Measurements from ENCODE around the gene BRK1. TPM values are rescaled to one million over a fixed set of nuclear protein-coding genes. Genes with fewer than 3 reads are reported as not detected.
"Not testable (repeated sequence)": the region's sequence is repeated elsewhere in the genome, so short reads cannot be mapped to it uniquely, and the experiment has no call there.

Gene BRK1
- total RNA-seq, 1 donor from 2014 or later: 92.9 TPM

DNA sequence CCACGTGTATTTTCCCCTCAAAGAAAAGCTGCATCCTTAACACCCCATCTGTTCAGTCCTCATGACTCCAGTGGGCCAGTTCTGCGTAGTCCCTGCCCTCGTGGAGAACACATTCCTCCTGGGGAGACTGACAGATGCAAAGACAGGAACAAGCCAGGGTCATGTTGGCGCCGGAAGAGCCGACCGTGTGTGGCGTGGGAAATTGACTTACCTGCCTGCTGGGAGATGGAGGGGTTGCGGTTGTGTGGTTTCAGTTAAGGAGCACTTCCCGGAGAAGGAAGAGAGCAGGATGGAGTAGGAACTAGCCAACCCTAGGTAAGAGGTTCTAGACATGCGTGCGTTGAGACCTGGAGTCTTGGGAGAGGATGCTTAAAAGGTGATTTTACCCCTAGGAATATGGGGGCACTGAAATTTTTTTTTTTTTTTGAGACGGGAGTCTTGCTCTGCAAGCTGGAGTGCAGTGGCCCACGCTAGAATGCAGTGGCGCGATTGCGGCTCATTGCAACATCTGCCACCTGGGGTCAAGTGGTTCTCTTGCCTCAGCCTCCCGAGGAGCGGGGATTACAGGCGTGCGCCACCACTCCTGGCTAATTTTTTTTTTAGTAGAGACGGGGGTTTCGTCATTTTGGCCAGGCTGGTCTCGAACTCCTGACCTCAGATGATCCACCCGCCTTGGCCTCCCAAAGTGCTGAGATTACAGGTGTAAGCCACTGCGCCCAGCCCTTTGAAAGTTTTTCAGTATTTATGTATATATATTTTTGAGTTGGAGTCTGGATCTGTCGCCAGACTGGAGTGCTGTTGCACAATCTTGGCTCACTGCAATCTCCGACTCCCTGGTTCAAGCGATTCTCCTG, 27.5 kb downstream of the BRK1 start:
- FAIRE-seq (no peak), DNase-seq (ENCODE audit: low spot score in 2 of 2) (no peak)

DNA sequence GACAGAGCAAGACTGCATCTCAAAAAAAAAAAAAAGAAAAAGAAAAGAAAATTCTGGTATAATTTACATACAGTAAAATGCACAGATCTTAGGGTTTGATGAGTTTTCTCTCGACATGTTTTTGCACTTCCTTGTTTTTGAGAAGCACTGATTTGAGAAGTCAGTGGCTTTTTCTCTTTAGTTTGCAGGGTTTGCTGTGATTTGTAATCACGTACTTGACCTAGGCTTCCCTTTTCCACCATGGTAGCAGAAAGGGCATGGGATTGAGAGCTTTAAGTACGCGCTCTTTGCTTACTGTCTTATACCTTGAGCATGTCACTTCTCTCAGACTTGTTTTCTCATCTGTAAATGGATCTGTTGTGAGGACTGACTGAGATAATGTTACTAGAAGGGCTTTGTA, 30.2 kb downstream of the BRK1 start:
- FAIRE-seq: no peak
- no peak for DNase-seq (ENCODE audit: low spot score in 2 of 2)

- FAIRE-seq: no peak
- no peak for DNase-seq (ENCODE audit: low spot score in 2 of 2)
Observed at GRCh38 chr3:10149226-10149625, 33.8 kb downstream of the BRK1 start.

DNA sequence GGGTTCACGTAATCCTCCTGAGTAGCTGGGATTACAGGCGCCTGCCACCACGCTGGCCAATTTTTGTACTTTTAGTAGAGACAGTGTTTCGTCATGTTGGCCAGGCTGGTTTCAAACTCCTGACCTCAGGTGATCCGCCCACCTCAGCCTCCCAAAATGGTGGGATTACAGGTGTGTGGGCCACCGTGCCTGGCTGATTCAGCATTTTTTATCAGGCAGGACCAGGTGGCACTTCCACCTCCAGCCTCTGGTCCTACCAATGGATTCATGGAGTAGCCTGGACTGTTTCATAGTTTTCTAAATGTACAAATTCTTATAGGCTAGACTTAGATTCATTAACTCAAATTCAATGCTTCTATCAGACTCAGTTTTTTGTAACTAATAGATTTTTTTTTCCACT, 35.5 kb downstream of the BRK1 start:
- DNase-seq (ENCODE audit: low spot score in 2 of 2) (no peak), FAIRE-seq (no peak)

DNA sequence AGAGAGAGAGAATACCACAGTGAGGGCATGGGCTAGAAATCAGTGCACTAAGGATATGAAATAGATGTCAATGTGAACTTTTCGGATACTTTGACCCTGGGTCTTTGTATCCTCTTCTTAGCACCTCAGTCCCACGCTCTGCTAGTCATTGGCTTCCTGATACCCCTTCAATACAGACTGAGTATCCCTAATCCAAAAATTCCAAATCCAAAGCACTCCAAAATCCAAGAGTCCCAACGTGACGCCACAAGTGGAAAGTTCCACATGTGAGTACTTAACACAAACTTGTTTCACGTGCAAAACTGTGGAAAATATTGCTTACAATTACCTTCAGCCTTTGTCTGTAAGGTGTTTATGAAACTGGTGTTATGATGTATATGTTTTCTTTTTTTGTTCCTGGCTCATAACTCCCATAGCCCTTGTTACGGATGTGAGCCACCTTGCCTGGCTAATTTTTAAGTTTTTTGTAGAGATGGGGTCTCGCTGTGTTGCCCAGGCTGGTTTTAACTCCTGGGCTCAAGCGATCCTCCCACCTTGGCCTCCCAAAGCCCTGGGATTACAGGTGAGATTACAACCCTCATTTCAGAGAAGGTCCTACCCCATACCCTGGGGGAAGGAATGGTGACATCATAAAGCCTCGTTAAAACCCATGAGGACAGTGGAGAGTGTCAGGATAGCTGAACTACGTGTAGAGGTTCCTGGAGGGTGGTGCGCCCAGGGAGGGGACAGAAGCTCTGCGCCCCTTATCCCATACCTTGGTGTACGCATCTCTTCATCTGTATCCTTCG, 39.1 kb downstream of the BRK1 start:
- no peak for FAIRE-seq
- DNase-seq (ENCODE audit: low spot score in 2 of 2): no peak

- DNase-seq (ENCODE audit: low spot score in 2 of 2): no peak
- no peak for FAIRE-seq
Observed at GRCh38 chr3:10155123-10155472, 39.6 kb downstream of the BRK1 start.

DNA sequence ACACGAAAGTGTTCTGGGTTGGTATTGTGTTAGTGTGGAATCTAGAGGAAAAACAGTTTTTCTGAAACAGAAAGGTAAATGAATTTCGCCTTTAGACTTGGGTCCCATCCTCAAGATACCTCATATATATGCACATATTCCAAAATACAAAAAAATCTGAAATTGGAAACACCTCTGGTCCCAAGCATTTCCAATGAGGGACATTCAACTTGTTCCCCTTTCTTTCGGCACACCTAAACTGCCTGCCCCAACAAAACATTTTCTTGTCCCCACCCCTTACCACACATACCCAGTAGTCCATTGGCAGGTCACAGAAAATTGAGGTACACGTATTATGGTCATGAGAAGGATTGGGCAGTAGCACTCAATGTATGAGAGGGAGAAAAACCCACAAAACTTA, 40.2 kb downstream of the BRK1 start:
- no peak for FAIRE-seq

DNA sequence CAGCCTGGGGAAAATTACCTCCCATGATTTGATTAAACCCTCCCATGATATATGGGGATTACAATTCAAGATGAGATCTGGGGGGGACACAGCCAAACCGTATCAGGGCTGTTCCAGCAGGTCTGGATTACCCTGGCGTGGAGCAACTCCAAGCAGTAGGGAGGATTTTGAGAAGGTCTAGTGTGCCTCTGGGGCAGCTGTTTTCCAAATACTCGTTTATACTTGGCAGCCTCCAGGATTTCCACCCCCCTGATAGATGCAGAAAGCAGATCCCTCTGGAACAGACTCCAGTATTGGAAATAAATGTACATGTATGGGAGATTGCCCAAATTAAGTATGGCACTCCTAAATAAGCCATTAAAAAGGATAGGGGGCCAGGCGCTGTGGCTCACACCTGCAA, 41.6 kb downstream of the BRK1 start:
- FAIRE-seq (no peak), DNase-seq (ENCODE audit: low spot score in 2 of 2) (no peak)

More for the DNA sequence above, 40.2 kb downstream of the BRK1 start:
- no peak for DNase-seq (ENCODE audit: low spot score in 2 of 2)

DNA sequence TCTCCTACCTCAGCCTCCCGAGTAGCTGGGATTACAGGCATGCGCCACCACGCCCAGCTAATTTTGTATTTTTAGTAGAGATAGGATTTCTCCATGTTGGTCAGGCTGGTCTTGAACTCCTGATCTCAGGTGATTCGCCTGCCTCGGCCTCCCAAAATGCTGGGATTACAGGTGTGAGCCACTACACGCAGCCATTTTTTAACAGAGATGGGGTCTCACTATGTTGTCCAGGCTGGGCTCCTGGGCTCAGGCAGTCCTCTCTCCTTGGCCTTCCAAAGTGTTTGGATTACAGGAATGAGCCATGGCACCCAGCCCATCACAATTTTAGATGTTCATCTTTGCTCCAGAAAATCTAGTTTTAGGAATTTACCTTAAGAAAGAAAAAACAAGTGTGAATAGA, 43.1 kb downstream of the BRK1 start:
- not testable (repeated sequence) for DNase-seq (ENCODE audit: low spot score in 2 of 2); FAIRE-seq

GRCh38 chr3:10160346-10160745, 44.9 kb downstream of the BRK1 start:
- DNase-seq (ENCODE audit: low spot score in 2 of 2) (no peak), FAIRE-seq (no peak)

DNA sequence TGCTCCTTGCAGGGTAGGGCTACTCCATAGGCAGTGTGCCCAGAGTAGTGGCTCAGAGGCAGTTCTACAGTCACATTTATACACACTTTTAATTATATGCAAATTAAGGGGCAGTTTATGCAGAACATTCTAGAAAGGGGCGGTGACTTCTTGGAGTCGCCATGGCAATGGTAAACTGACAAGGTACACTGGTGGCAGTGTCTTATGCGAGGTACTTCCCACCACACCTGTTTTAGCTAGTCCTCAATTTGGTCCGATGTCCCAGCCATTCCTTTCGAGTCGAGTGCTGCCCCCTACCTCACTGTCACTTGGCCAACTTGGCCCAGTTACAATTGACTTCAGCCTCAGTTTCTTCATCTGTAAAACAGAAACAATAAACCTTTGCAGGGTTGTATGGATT, 45.5 kb downstream of the BRK1 start:
- FAIRE-seq: no peak

GRCh38 chr3:10162185-10162584, 46.7 kb downstream of the BRK1 start:
- FAIRE-seq (no peak), DNase-seq (ENCODE audit: low spot score in 2 of 2) (no peak)

More for the DNA sequence above, 45.5 kb downstream of the BRK1 start:
- DNase-seq (ENCODE audit: low spot score in 2 of 2): no peak

DNA sequence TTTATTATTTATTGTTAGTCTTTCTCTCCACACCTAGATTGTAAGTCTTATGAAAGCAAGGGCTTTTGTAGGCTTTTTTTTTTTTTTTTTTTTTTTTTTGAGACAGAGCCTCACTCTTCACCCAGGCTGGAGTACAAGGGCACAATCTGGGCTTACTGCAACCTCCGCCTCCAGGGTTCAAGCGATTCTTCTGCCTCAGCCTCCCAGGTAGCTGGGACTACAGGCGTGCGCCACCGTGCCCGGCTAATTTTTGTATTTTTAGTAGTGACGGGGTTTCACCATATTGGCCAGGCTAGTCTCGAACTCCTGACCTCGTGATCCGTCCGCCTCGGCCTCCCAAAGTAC, 48.7 kb downstream of the BRK1 start:
- FAIRE-seq; DNase-seq (ENCODE audit: low spot score in 2 of 2): not testable (repeated sequence)

GRCh38 chr3:10164546-10165393, 49.3 kb downstream of the BRK1 start, which contains the start of gene IRAK2:
TSS of gene IRAK2 (plus strand) at chr3:10164919. CDS start at chr3:10164955, 36 bp downstream.
- DNase-seq (ENCODE audit: low spot score in 2 of 2) (peak; percentile 79 to 88), FAIRE-seq (no peak)

GRCh38 chr3:10166213-10166604, 50.7 kb downstream of the BRK1 start:
- no peak for DNase-seq (ENCODE audit: low spot score in 2 of 2)
- no peak for FAIRE-seq

- no peak for FAIRE-seq
- DNase-seq (ENCODE audit: low spot score in 2 of 2): no peak
Observed at GRCh38 chr3:10169000-10169496, 53.6 kb downstream of the BRK1 start.

GRCh38 chr3:10170915-10171478, 55.5 kb downstream of the BRK1 start:
- no peak for FAIRE-seq
- no peak for DNase-seq (ENCODE audit: low spot score in 2 of 2)

- FAIRE-seq: no peak
Observed at GRCh38 chr3:10173095-10173925, 57.8 kb downstream of the BRK1 start.

GRCh38 chr3:10173926-10174435, 58.5 kb downstream of the BRK1 start:
- DNase-seq (ENCODE audit: low spot score in 2 of 2) (peak; percentile 36 to 65), FAIRE-seq (no peak)

More at GRCh38 chr3:10173095-10173925, 57.8 kb downstream of the BRK1 start:
- no peak for DNase-seq (ENCODE audit: low spot score in 2 of 2)

Measured in frontal cortex (tissue), 4 donors.